RKO (cell line): ENCODE measurements around the gene NLRP13.

Experiments used
- DNase-seq: peaks from one replicate; pipeline ENCODE4 v3.0.0-alpha.2; 2016; ENCODE audit warnings: low spot score

The NLRP13 gene

GRCh38 chr19:55902080-55902751 lies 29.9 kb downstream of the NLRP13 start:
- DNase-seq, result no peak

DNA sequence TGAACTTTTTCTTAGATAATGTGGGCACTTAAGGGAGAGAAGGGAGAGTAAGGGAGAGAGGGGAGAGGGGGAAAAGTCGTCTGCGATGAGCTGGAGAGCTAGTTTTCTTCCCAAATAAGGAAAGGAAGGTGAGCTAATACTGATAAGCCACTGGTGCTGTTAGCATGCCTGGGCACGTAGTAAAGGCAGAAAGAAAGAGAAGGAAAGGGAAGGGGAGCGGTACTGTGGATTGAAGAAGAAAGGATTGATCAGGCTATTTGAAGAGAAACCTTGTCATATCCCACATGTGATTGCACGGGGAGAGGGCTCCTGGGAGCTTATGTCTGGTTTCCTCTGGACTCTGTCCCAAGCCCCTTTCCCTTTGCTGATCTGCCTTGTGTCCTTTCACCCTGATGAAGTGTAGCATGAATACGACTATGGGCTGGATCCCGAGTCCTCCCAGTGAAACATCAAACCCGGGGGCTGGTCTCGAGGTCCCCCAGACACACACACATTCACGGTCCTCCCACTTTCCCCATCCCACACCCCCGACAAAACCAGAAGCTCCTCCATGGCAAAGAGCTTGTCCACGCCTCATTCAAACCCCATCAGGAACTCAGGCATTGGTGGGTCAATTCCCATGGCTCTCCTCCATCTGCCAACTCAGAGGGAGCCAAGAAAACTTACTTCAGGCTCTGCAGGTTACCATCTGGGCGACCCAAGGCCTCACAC lies 30.6 kb downstream of the NLRP13 start:
- no peak for DNase-seq

DNA sequence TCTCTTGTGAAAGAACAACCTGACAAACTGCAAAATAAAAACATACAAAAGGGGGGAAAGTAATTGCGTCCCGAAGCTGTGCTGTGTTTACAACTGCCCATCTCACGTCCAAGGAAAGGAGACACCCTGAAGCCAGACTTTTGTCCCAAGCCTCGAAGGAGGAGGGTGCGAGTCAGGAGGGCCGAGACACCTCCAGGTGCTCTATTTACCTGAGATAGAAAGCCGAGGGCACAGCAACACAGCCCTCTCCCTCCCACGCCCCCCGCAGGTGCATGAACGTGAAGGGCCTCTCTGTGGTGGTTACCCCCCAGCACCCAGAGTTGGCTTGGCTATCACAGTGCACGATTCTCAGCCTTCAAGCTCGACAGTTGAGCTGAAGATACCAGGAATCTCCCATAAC lies 33.2 kb downstream of the NLRP13 start:
- no peak for DNase-seq

DNA sequence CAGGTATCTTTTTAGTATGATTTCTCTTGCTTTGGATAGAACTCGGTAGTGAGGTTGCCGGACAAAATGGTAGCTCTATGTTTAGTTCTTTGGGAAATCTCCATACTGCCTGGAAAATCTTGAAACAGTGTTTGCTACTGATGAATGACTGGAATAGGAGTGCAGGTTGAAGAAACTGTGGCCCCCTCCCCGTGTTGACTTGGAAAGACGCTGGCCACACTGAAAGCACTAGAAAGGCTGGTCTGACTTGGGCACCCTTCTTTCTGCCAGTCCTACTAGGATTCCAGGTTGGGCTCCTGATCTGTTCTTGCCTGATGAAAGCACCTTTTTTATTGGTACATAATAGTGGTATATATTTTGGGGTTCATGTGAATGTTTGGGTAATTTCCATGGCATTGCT lies 49.5 kb downstream of the NLRP13 start:
- DNase-seq, result no peak

GRCh38 chr19:55877211-55877610 lies 54.9 kb downstream of the NLRP13 start:
- no peak for DNase-seq

GRCh38 chr19:55870736-55871135 lies 61.4 kb downstream of the NLRP13 start:
- no peak for DNase-seq

GRCh38 chr19:55867101-55867500 lies 65.0 kb downstream of the NLRP13 start:
- DNase-seq, result no peak

DNA sequence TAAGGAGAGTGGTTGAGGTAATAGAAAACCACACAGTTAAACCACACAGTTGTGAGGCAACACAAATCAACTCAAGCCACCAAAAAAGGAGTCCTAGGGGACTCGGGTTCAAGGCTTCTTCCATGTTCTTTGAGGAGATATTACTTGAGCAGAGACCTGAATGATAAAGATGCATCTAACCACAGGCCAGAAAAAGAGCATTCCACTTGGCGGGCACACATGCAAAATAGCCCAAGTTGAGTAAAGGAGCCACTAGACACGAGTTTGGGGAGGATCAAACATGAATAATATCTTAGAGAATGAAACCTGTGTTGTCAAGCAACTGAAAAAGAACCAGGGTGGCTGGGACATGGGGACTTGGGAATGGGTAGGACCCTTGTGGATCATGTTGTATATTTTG lies 65.6 kb downstream of the NLRP13 start:
- no peak for DNase-seq

- no peak for DNase-seq
Observed at GRCh38 chr19:55858969-55859368, 73.2 kb downstream of the NLRP13 start.

DNA sequence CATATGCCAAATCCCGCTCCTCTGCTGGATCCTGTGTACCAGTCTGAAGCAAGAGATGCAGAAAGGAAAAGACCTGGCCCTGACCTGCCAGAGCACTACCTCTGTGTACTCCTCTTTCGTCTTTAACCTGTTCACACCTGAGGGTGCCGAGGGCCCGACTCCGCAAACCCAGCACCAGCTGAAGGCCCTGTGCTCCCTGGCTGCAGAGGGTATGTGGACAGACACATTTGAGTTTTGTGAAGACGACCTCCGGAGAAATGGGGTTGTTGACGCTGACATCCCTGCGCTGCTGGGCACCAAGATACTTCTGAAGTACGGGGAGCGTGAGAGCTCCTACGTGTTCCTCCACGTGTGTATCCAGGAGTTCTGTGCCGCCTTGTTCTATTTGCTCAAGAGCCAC lies 73.7 kb downstream of the NLRP13 start:
- no peak for DNase-seq

GRCh38 chr19:55857974-55858373 lies 74.2 kb downstream of the NLRP13 start:
- DNase-seq, result no peak

GRCh38 chr19:55857149-55857548 lies 75.0 kb downstream of the NLRP13 start:
- DNase-seq, result no peak

DNA sequence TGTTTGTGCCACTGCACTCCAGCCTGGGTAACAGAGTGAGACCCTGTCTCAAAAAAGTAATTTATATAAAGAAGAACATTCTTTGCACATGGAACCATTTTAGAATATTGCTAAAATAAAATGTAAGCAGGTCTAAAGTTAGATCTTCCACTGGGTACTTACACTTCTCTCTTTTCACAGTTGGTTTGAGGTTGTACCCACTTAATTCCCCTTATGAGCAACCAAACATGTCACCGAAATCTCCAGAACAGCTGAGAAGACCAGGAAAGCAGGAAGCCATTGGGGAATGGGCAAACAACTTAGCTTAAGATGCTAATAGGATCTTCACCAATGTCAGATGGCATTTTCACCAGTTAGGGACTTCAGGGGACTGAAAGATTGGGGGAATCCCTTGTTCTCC lies 77.0 kb downstream of the NLRP13 start:
- DNase-seq, result no peak
